ENCODE results near the gene RNF214. TPM values are rescaled to one million over a fixed set of nuclear protein-coding genes. Genes with fewer than 3 reads are reported as not detected.

RNF214 gene
- total RNA-seq, 1 experiment from 2014 or later, result 12.6 TPM

- DNase-seq (ENCODE audit: low read depth), result peak; percentile 99
These were observed 48.7 kb downstream of the RNF214 start for GRCh38 chr11:117281159-117281558.

- DNase-seq (ENCODE audit: low read depth), result no peak
These were observed 49.4 kb downstream of the RNF214 start for GRCh38 chr11:117281869-117282268.

- DNase-seq (ENCODE audit: low read depth), result no peak
These were observed 50.5 kb downstream of the RNF214 start for GRCh38 chr11:117282956-117283355.

GRCh38 chr11:117284053-117284452 is 51.6 kb downstream of the RNF214 start:
- no peak for DNase-seq (ENCODE audit: low read depth)

- DNase-seq (ENCODE audit: low read depth), result no peak
These were observed 54.1 kb downstream of the RNF214 start for GRCh38 chr11:117286588-117286987.

GRCh38 chr11:117287668-117288067 is 55.2 kb downstream of the RNF214 start:
- DNase-seq (ENCODE audit: low read depth), result no peak

GRCh38 chr11:117289795-117290194 is 57.3 kb downstream of the RNF214 start:
- no peak for DNase-seq (ENCODE audit: low read depth)

- no peak for DNase-seq (ENCODE audit: low read depth)
These were observed 58.4 kb downstream of the RNF214 start, which contains the start of gene BACE1-AS for GRCh38 chr11:117290809-117291396. TSS of gene BACE1-AS (plus strand) at chr11:117291346.

GRCh38 chr11:117292616-117293015 is 60.1 kb downstream of the RNF214 start:
- DNase-seq (ENCODE audit: low read depth), result no peak

GRCh38 chr11:117295438-117296137 is 63.1 kb downstream of the RNF214 start:
- DNase-seq (ENCODE audit: low read depth), result no peak

GRCh38 chr11:117296881-117297280 is 64.4 kb downstream of the RNF214 start:
- DNase-seq (ENCODE audit: low read depth), result no peak

GRCh38 chr11:117298195-117298594 is 65.7 kb downstream of the RNF214 start:
- no peak for DNase-seq (ENCODE audit: low read depth)

GRCh38 chr11:117299351-117300282 is 67.1 kb downstream of the RNF214 start:
- DNase-seq (ENCODE audit: low read depth), result no peak

- no peak for DNase-seq (ENCODE audit: low read depth)
These were observed 67.8 kb downstream of the RNF214 start for GRCh38 chr11:117300283-117300663.

- DNase-seq (ENCODE audit: low read depth), result no peak
These were observed 68.3 kb downstream of the RNF214 start for GRCh38 chr11:117300773-117301172.

GRCh38 chr11:117302228-117302627 is 69.8 kb downstream of the RNF214 start:
- DNase-seq (ENCODE audit: low read depth), result no peak

- DNase-seq (ENCODE audit: low read depth), result no peak
These were observed 70.6 kb downstream of the RNF214 start for GRCh38 chr11:117303101-117303500.

GRCh38 chr11:117303646-117304315 is 71.3 kb downstream of the RNF214 start:
- no peak for DNase-seq (ENCODE audit: low read depth)

GRCh38 chr11:117305145-117305544 is 72.7 kb downstream of the RNF214 start:
- no peak for DNase-seq (ENCODE audit: low read depth)

- DNase-seq (ENCODE audit: low read depth), result no peak
These were observed 76.8 kb downstream of the RNF214 start for GRCh38 chr11:117309310-117309709.

- no peak for DNase-seq (ENCODE audit: low read depth)
These were observed 80.6 kb downstream of the RNF214 start for GRCh38 chr11:117313091-117313490.
